Measurements from ENCODE around the gene LAMA2. TPM values are rescaled to one million over a fixed set of nuclear protein-coding genes. Genes with fewer than 3 reads are reported as not detected.

Gene LAMA2
- total RNA-seq, 1 donor from 2014 or later: 0.47 TPM

- no peaks in the 10 kb centered on the region for H3K36me3 Mint-ChIP-seq (ENCODE audit: low read depth)
- no peak overlapping the region for H3K27ac Mint-ChIP-seq (ENCODE audit: unreplicated experiment)
- no peaks in the 10 kb centered on the region for H3K27me3 Mint-ChIP-seq (ENCODE audit: low read depth)
- DNase-seq (ENCODE audit: low read depth, low spot score): no peak
- peaks cover 8% of the 10 kb centered on the region for H3K4me1 Mint-ChIP-seq
- no peaks in the 10 kb centered on the region for H3K9me3 Mint-ChIP-seq
- TF ChIP-seq CTCF (conservative IDR thresholded peaks at IDR 0.05): no peak
- H3K4me3 Mint-ChIP-seq: no peak overlapping the region
Measured at GRCh38 chr6:129489215-129489765, 606.4 kb downstream of the LAMA2 start.

GRCh38 chr6:129490521-129491255 is 607.8 kb downstream of the LAMA2 start:
- DNase-seq (ENCODE audit: low read depth, low spot score): no peak
- Mint-ChIP-seq H3K4me3 (no peak overlapping the region), H3K9me3 (no peaks in the 10 kb centered on the region), H3K36me3 (ENCODE audit: low read depth) (no peaks in the 10 kb centered on the region), H3K27me3 (ENCODE audit: low read depth) (no peaks in the 10 kb centered on the region), H3K27ac (ENCODE audit: unreplicated experiment) (no peak overlapping the region), H3K4me1 (peaks cover 8% of the 10 kb centered on the region)
- TF ChIP-seq CTCF (conservative IDR thresholded peaks at IDR 0.05): no peak

- no peak overlapping the region for H3K27ac Mint-ChIP-seq (ENCODE audit: unreplicated experiment)
- H3K4me3 Mint-ChIP-seq: no peak overlapping the region
Measured at GRCh38 chr6:129491436-129491835, 608.5 kb downstream of the LAMA2 start.

GRCh38 chr6:129492260-129492659 is 609.3 kb downstream of the LAMA2 start:
- no peak overlapping the region for H3K27ac Mint-ChIP-seq (ENCODE audit: unreplicated experiment)
- DNase-seq (ENCODE audit: low read depth, low spot score): no peak
- no peak for TF ChIP-seq CTCF (conservative IDR thresholded peaks at IDR 0.05)
- H3K4me1 Mint-ChIP-seq: peaks cover 8% of the 10 kb centered on the region
- H3K27me3 Mint-ChIP-seq (ENCODE audit: low read depth): no peaks in the 10 kb centered on the region
- no peak overlapping the region for H3K4me3 Mint-ChIP-seq
- H3K9me3 Mint-ChIP-seq: no peaks in the 10 kb centered on the region
- no peaks in the 10 kb centered on the region for H3K36me3 Mint-ChIP-seq (ENCODE audit: low read depth)

More at GRCh38 chr6:129491436-129491835, 608.5 kb downstream of the LAMA2 start:
- no peaks in the 10 kb centered on the region for H3K9me3 Mint-ChIP-seq
- peaks cover 8% of the 10 kb centered on the region for H3K4me1 Mint-ChIP-seq
- no peaks in the 10 kb centered on the region for H3K27me3 Mint-ChIP-seq (ENCODE audit: low read depth)
- H3K36me3 Mint-ChIP-seq (ENCODE audit: low read depth): no peaks in the 10 kb centered on the region
- no peak for TF ChIP-seq CTCF (conservative IDR thresholded peaks at IDR 0.05)
- no peak for DNase-seq (ENCODE audit: low read depth, low spot score)

- H3K27ac Mint-ChIP-seq (ENCODE audit: unreplicated experiment): no peak overlapping the region
- no peaks in the 10 kb centered on the region for H3K27me3 Mint-ChIP-seq (ENCODE audit: low read depth)
- TF ChIP-seq CTCF (conservative IDR thresholded peaks at IDR 0.05): no peak
- no peak for DNase-seq (ENCODE audit: low read depth, low spot score)
- no peak overlapping the region for H3K4me3 Mint-ChIP-seq
- no peaks in the 10 kb centered on the region for H3K36me3 Mint-ChIP-seq (ENCODE audit: low read depth)
- H3K9me3 Mint-ChIP-seq: no peaks in the 10 kb centered on the region
- peaks cover 8% of the 10 kb centered on the region for H3K4me1 Mint-ChIP-seq
Measured at GRCh38 chr6:129493354-129493902, 610.5 kb downstream of the LAMA2 start.
